Psoas muscle (tissue), 8 donors: ENCODE results near the gene SREBF2. TPM values are rescaled to one million over a fixed set of nuclear protein-coding genes. Genes with fewer than 3 reads are reported as not detected.

Source experiments
- ATAC-seq, 4 donors: fragments of 200-7000 bp; cut with Tn5 transposase; one replicate each; pipeline ENCODE4 v1.9.1; 2020; ENCODE audit warnings: moderate library complexity in 3 of 4, mild to moderate bottlenecking in 2 of 4
- DNase-seq, 2 donors: peaks; one replicate each; pipeline ENCODE4 v3.0.0-alpha.2; 2020
- H3K27ac ChIP-seq: fragments of 200-600 bp; one replicate; pipeline ENCODE4 v1.8.0; 2022
- H3K27me3 ChIP-seq, 3 donors: fragments of 200-600 bp in 1 of 3; one replicate each; pipeline versions ENCODE4 v1.6.1 to v1.8.0; 2013 to 2022; ENCODE audit warnings: low read length in 2 of 3, mild to moderate bottlenecking in 2 of 3, moderate library complexity in 1 of 3; ENCODE audit not compliant: insufficient read depth in 3 of 3
- H3K36me3 ChIP-seq, 2 donors: fragments of 200-600 bp in 1 of 2; one replicate each; pipeline versions ENCODE4 v1.6.1 to v1.8.0; 2013 to 2022; ENCODE audit warnings: low read depth in 1 of 2, mild to moderate bottlenecking in 1 of 2, moderate library complexity in 1 of 2; ENCODE audit not compliant: insufficient read depth in 1 of 2
- H3K4me1 ChIP-seq: fragments of 200-600 bp; one replicate; pipeline ENCODE4 v1.8.0; 2022
- H3K4me3 ChIP-seq: fragments of 200-600 bp; one replicate; pipeline ENCODE4 v1.8.0; 2022; ENCODE audit warnings: mild to moderate bottlenecking
- H3K9me3 ChIP-seq: fragments of 200-600 bp; one replicate; pipeline ENCODE4 v1.8.0; 2022
- CTCF ChIP-seq: fragments of 200-600 bp; IDR thresholded peaks from one replicate; pipeline ENCODE4 v1.8.0; 2022; ENCODE audit warnings: antibody characterized with exemption
- WGBS, 3 donors: extraction: QIAGEN DNeasy Blood & Tissue Kit; methylation state at CpG; one replicate each; pipeline versions ENCODE4 v1.1.6 to v1.1.7; 2013; 5-methylcytosine and 5-hydroxymethylcytosine counted together
- intact Hi-C, 2 donors: fragments of 100-400 bp; cut with DNase I; formaldehyde crosslinking; loops; one replicate each; pipeline versions ENCODE4 v1.11.0 to v1.14.2; 2022
- polyA plus RNA-seq, 3 donors: library from polyadenylated mRNA; stranded (reverse); fragments of 200-250 nt; gene quantifications; one replicate each; pipeline ENCODE4 v1.2.3, GENCODE V29; 2013
- total RNA-seq, 4 donors: library from RNA; stranded (reverse); fragmentation: NEBNext Ultra II Directional in 2 of 4; extraction: Animal tissue kit (Norgen Biotek cat#: 25700) in 2 of 4; gene quantifications; one replicate each; pipeline versions ENCODE4 v1.2.1 to v1.2.4, GENCODE V29; 2021 to 2023
- donor health status: healthy with polysubstance abuse.
- donor health status: DM: no; HTN: no; CAD: no; lungs with moderate emphysema.
- donor health status: Bipolar disorder and iron deficiency.
- donor health status: healthy.
- donor health status: DM: yes; HTN: yes; CAD: no.
- donor health status: DM: no; HTN: no; CAD: no.
- donor health status: DM: no; HTN: no; CAD: no.
- donor health status: DM: yes; HTN: yes; CAD: no.

Gene SREBF2
- total and polyA plus RNA-seq, 7 donors = 21.0 to 47.0 (median 36.3) TPM

GRCh38 chr22:41876675-41877074 lies 43.8 kb downstream of the SREBF2 start:
- peaks cover 11 to 96% of the 10 kb centered on the region in 2 donors for H3K36me3 ChIP-seq
- H3K4me3 ChIP-seq = no peak overlapping the region
- intact Hi-C loops = no loop called here
- ATAC-seq (no peak), DNase-seq (no peak)
- H3K9me3 ChIP-seq = no peaks in the 10 kb centered on the region
- peaks cover 16% of the 10 kb centered on the region for H3K4me1 ChIP-seq
- no peak overlapping the region for H3K27ac ChIP-seq
- no peak for TF ChIP-seq CTCF
- no peaks in the 10 kb centered on the region for H3K27me3 ChIP-seq

GRCh38 chr22:41880653-41881052 lies 47.7 kb downstream of the SREBF2 start:
- 42 to 68% (median 45%) methylated on average over 16 of the region's 16 CpGs for WGBS, 3 donors
- DNase-seq (peak in 1 of 2 donors; percentile 67), ATAC-seq (peak; percentile 41 to 78 (median 62))
- Histone ChIP-seq H3K27me3 (no peaks in the 10 kb centered on the region), H3K4me3 (no peak overlapping the region), H3K9me3 (no peaks in the 10 kb centered on the region), H3K27ac (no peak overlapping the region), H3K4me1 (peaks cover 23% of the 10 kb centered on the region), H3K36me3 (peaks cover 13 to 96% of the 10 kb centered on the region in 2 donors)
- intact Hi-C loops = no loop called here
- no peak for TF ChIP-seq CTCF

GRCh38 chr22:41883400-41883799 lies 50.5 kb downstream of the SREBF2 start:
- DNase-seq = no peak
- H3K4me3 ChIP-seq = no peak overlapping the region
- no peak for TF ChIP-seq CTCF
- peaks cover 13 to 96% of the 10 kb centered on the region in 2 donors for H3K36me3 ChIP-seq
- H3K27ac ChIP-seq = no peak overlapping the region
- ATAC-seq = no peak
- peaks cover 23% of the 10 kb centered on the region for H3K4me1 ChIP-seq
- intact Hi-C loops = no loop called here
- no peaks in the 10 kb centered on the region for H3K27me3 ChIP-seq
- no peaks in the 10 kb centered on the region for H3K9me3 ChIP-seq
- 82 to 95% (median 88%) methylated on average over 2 of the region's 2 CpGs for WGBS, 3 donors

GRCh38 chr22:41885116-41885515 lies 52.2 kb downstream of the SREBF2 start:
- Histone ChIP-seq H3K27ac (no peak overlapping the region), H3K9me3 (no peaks in the 10 kb centered on the region), H3K4me3 (no peak overlapping the region), H3K27me3 (no peaks in the 10 kb centered on the region), H3K36me3 (peaks cover 12 to 93% of the 10 kb centered on the region in 2 donors), H3K4me1 (peaks cover 23% of the 10 kb centered on the region)
- ATAC-seq (no peak), DNase-seq (no peak)
- no peak for TF ChIP-seq CTCF
- intact Hi-C loops = no loop called here
- 75 to 96% (median 77%) methylated on average over 2 of the region's 2 CpGs for WGBS, 3 donors

- 80 to 87% (median 80%) methylated on average over 6 of the region's 6 CpGs for WGBS, 3 donors
Measured at GRCh38 chr22:41885516-41885915, 52.6 kb downstream of the SREBF2 start.

More at GRCh38 chr22:41885516-41885915, 52.6 kb downstream of the SREBF2 start:
- peaks cover 22% of the 10 kb centered on the region for H3K4me1 ChIP-seq
- H3K36me3 ChIP-seq = peaks cover 12 to 94% of the 10 kb centered on the region in 2 donors
- no peak for ATAC-seq
- no peaks in the 10 kb centered on the region for H3K9me3 ChIP-seq
- TF ChIP-seq CTCF = no peak
- intact Hi-C loops = no loop called here
- no peak overlapping the region for H3K4me3 ChIP-seq
- no peak for DNase-seq
- H3K27me3 ChIP-seq = no peaks in the 10 kb centered on the region
- H3K27ac ChIP-seq = no peak overlapping the region
